Hepatocyte (in vitro differentiated cells): Measurements from ENCODE around the gene STK32B.

Experiments
- EZH2 ChIP-seq: fragments of 200-600 bp; sonication (generic); IDR thresholded peaks from 2 replicates; pipeline ENCODE4 v1.6.1; 2016; ENCODE audit warnings: antibody characterized with exemption, mild to moderate bottlenecking, borderline replicate concordance
- EZH2phosphoT487 ChIP-seq: fragments of 200-600 bp; sonication (generic); IDR thresholded peaks from one replicate; pipeline ENCODE4 v1.6.1; 2018; ENCODE audit warnings: antibody characterized with exemption, mild to moderate bottlenecking, low read depth, moderate library complexity; ENCODE audit not compliant: unreplicated experiment, severe bottlenecking
- TF ChIP-seq, protein P1 (sequence below): fragments of 200-600 bp; sonication (generic); IDR thresholded peaks from 2 replicates; pipeline ENCODE4 v1.5.1; 2016; ENCODE audit warnings: antibody characterized with exemption, mild to moderate bottlenecking; ENCODE audit not compliant: poor library complexity

- TF ChIP-seq, protein P1, sequence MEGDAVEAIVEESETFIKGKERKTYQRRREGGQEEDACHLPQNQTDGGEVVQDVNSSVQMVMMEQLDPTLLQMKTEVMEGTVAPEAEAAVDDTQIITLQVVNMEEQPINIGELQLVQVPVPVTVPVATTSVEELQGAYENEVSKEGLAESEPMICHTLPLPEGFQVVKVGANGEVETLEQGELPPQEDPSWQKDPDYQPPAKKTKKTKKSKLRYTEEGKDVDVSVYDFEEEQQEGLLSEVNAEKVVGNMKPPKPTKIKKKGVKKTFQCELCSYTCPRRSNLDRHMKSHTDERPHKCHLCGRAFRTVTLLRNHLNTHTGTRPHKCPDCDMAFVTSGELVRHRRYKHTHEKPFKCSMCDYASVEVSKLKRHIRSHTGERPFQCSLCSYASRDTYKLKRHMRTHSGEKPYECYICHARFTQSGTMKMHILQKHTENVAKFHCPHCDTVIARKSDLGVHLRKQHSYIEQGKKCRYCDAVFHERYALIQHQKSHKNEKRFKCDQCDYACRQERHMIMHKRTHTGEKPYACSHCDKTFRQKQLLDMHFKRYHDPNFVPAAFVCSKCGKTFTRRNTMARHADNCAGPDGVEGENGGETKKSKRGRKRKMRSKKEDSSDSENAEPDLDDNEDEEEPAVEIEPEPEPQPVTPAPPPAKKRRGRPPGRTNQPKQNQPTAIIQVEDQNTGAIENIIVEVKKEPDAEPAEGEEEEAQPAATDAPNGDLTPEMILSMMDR = no peak
- TF ChIP-seq EZH2 = no peak
- TF ChIP-seq EZH2phosphoT487 = no peak
Measured at GRCh38 chr4:5341526-5341925, 290.2 kb downstream of the STK32B start.
